H1 (cell line): ENCODE data around the gene CD300LF. TPM values are rescaled to one million over a fixed set of nuclear protein-coding genes. Genes with fewer than 3 reads are reported as not detected.

Experiments
- CTCF ChIA-PET: fragments of 300-600 bp; sonication (Branson Sonifier 250); formaldehyde crosslinking; loops from one replicate; lab custom pipeline; 2021; ENCODE audit not compliant: partially characterized antibody; lab: Charles Lee
- POLR2A ChIA-PET: fragments of 300-600 bp; sonication (Branson Sonifier 250); formaldehyde crosslinking; loops from one replicate; lab custom pipeline; 2021; ENCODE audit warnings: inconsistent platforms; ENCODE audit not compliant: partially characterized antibody; lab: Charles Lee
- DNase-seq, 2 experiments: peaks; one replicate each; pipeline versions ENCODE4 v3.0.0 to v3.0.0-alpha.2; 2010 to 2022; ENCODE audit warnings: low spot score in 2 of 2, low read depth in 1 of 2, mixed read lengths in 1 of 2
- FAIRE-seq: peaks from 2 replicates; lab custom pipeline; 2011; peaks lifted over from hg19 to GRCh38; lab: Jason Lieb, UNC
- H2AFZ ChIP-seq: 2 replicates; pipeline ENCODE4 v1.8.1; 2012; ENCODE audit warnings: low read length, inconsistent platforms
- H2AK5ac ChIP-seq: 2 replicates; pipeline ENCODE4 v1.6.1; 2013; ENCODE audit warnings: low read depth, low read length
- H2BK120ac ChIP-seq: replicated peaks from 2 replicates; pipeline ENCODE3; 2013; ENCODE audit warnings: low read depth, low read length, inconsistent platforms
- H2BK12ac ChIP-seq: 2 replicates; pipeline ENCODE4 v1.6.1; 2013; ENCODE audit warnings: low read depth, low read length
- H2BK15ac ChIP-seq: 2 replicates; pipeline ENCODE4 v1.6.1; 2013; ENCODE audit warnings: low read length
- H2BK20ac ChIP-seq: 2 replicates; pipeline ENCODE4 v1.6.1; 2013; ENCODE audit warnings: low read length
- H2BK5ac ChIP-seq: 2 replicates; pipeline ENCODE4 v1.6.1; 2013; ENCODE audit warnings: low read depth, low read length
- H3K14ac ChIP-seq: 2 replicates; pipeline ENCODE4 v1.6.1; 2013; ENCODE audit warnings: inconsistent platforms; ENCODE audit not compliant: insufficient read length
- H3K18ac ChIP-seq: 2 replicates; pipeline ENCODE4 v1.6.1; 2013; ENCODE audit warnings: low read length; ENCODE audit errors: extremely low read depth
- H3K23ac ChIP-seq: 2 replicates; pipeline ENCODE4 v1.6.1; 2013; ENCODE audit warnings: inconsistent platforms; ENCODE audit not compliant: insufficient read length
- H3K23me2 ChIP-seq: 2 replicates; pipeline ENCODE4 v1.6.1; 2013; ENCODE audit warnings: low read depth, low read length
- H3K27ac ChIP-seq: 2 replicates; pipeline ENCODE4 v1.6.1; 2011; ENCODE audit warnings: low read depth, low read length, inconsistent platforms
- H3K27me3 ChIP-seq, 4 experiments: replicated peaks in 1 of 4; 1 replicate in 1 of 4; 2 replicates in 3 of 4; pipeline versions ENCODE4 v1.6.1 to v1.8.1; 2011 to 2013; ENCODE audit warnings: low read length in 3 of 4, mild to moderate bottlenecking in 3 of 4, inconsistent platforms in 2 of 4, mixed read lengths in 2 of 4, moderate library complexity in 1 of 4; ENCODE audit not compliant: control insufficient read depth in 3 of 4, insufficient read depth in 3 of 4; ENCODE audit errors: extremely low read depth in 1 of 4
- H3K36me3 ChIP-seq, 4 experiments: 2 replicates each; pipeline versions ENCODE4 v1.6.1 to v1.8.1; 2011 to 2013; ENCODE audit warnings: mild to moderate bottlenecking in 4 of 4, low read length in 3 of 4, moderate library complexity in 2 of 4, control low read depth in 1 of 4, inconsistent platforms in 1 of 4; ENCODE audit not compliant: insufficient read depth in 4 of 4, control insufficient read depth in 2 of 4
- H3K4ac ChIP-seq: replicated peaks from 2 replicates; pipeline ENCODE3; 2013; ENCODE audit warnings: low read length, low read depth, mixed read lengths, inconsistent platforms; ENCODE audit not compliant: insufficient read length
- H3K4me1 ChIP-seq, 4 experiments: replicated peaks in 1 of 4; 1 replicate in 1 of 4; 2 replicates in 3 of 4; pipeline versions ENCODE4 v1.6.1 to v1.8.1; 2011 to 2013; ENCODE audit warnings: low read length in 3 of 4, inconsistent platforms in 2 of 4, mixed read lengths in 1 of 4; ENCODE audit not compliant: insufficient read depth in 4 of 4, control insufficient read depth in 3 of 4
- H3K4me2 ChIP-seq, 2 experiments: 2 replicates each; pipeline versions ENCODE4 v1.6.1 to v1.8.1; 2011 to 2013; ENCODE audit warnings: low read depth in 2 of 2, low read length in 2 of 2, control low read depth in 1 of 2, inconsistent platforms in 1 of 2, mild to moderate bottlenecking in 1 of 2; ENCODE audit not compliant: insufficient read depth in 1 of 2
- H3K4me3 ChIP-seq, 4 experiments: fragments of 200-600, 300-600 bp in 1 of 4; sonication (generic), shearing (Covaris generic), sonication (Bioruptor Twin) in 1 of 4; 2 replicates each; pipeline versions ENCODE4 v1.5.1 to v1.8.1; 2011 to 2016; ENCODE audit warnings: low read length in 4 of 4, low read depth in 3 of 4, control low read depth in 2 of 4, inconsistent platforms in 2 of 4, mild to moderate bottlenecking in 2 of 4, mixed read lengths in 1 of 4, moderate library complexity in 1 of 4; ENCODE audit not compliant: insufficient read depth in 2 of 4; ENCODE audit errors: extremely low read depth in 1 of 4
- H3K56ac ChIP-seq: replicated peaks from 2 replicates; pipeline ENCODE3; 2013; ENCODE audit warnings: low read depth, mild to moderate bottlenecking, mixed read lengths, low read length, inconsistent platforms; ENCODE audit not compliant: insufficient read length
- H3K79me1 ChIP-seq: 2 replicates; pipeline ENCODE4 v1.6.1; 2013; ENCODE audit warnings: low read depth, low read length, control low read depth
- H3K79me2 ChIP-seq, 2 experiments: 2 replicates each; pipeline versions ENCODE4 v1.6.1 to v1.8.1; 2012 to 2013; ENCODE audit warnings: low read length in 2 of 2, mild to moderate bottlenecking in 2 of 2, inconsistent platforms in 1 of 2; ENCODE audit not compliant: insufficient read depth in 2 of 2, control insufficient read depth in 1 of 2
- H3K9ac ChIP-seq, 4 experiments: replicated peaks in 1 of 4; 1 replicate in 1 of 4; 2 replicates in 3 of 4; pipeline versions ENCODE4 v1.6.1 to v1.8.1; 2011 to 2013; ENCODE audit warnings: low read depth in 3 of 4, low read length in 3 of 4, control low read depth in 2 of 4, mild to moderate bottlenecking in 2 of 4, moderate library complexity in 2 of 4, inconsistent platforms in 1 of 4; ENCODE audit errors: extremely low read depth in 1 of 4
- H3K9me3 ChIP-seq, 2 experiments: 2 replicates each; pipeline versions ENCODE4 v1.6.1 to v1.8.1; 2012 to 2013; ENCODE audit warnings: mild to moderate bottlenecking in 2 of 2, moderate library complexity in 2 of 2, control low read depth in 1 of 2, inconsistent platforms in 1 of 2, low read depth in 1 of 2, low read length in 1 of 2, mixed read lengths in 1 of 2; ENCODE audit not compliant: insufficient read depth in 2 of 2
- H4K20me1 ChIP-seq, 2 experiments: replicated peaks in 1 of 2; 2 replicates each; pipeline versions ENCODE3 to v1.8.1; 2011 to 2013; ENCODE audit warnings: inconsistent platforms in 2 of 2, low read length in 2 of 2, mild to moderate bottlenecking in 1 of 2; ENCODE audit not compliant: insufficient read depth in 2 of 2, control insufficient read depth in 1 of 2
- H4K5ac ChIP-seq: 2 replicates; pipeline ENCODE4 v1.6.1; 2013; ENCODE audit warnings: low read length, low read depth, mixed read lengths, inconsistent platforms; ENCODE audit not compliant: insufficient read length
- H4K8ac ChIP-seq: 2 replicates; pipeline ENCODE4 v1.8.0; 2013; ENCODE audit warnings: mild to moderate bottlenecking, moderate library complexity, low read length, inconsistent platforms; ENCODE audit not compliant: insufficient read depth; ENCODE audit errors: extremely low read depth
- H4K91ac ChIP-seq: replicated peaks from 2 replicates; pipeline ENCODE3; 2013; ENCODE audit warnings: low read length, mixed read lengths, inconsistent platforms; ENCODE audit not compliant: insufficient read length
- BACH1 ChIP-seq: IDR thresholded peaks from 2 replicates; pipeline ENCODE4 v1.6.1; 2012; ENCODE audit warnings: low read length, improper control_type of control experiment
- CBX5 ChIP-seq: fragments of 300-800, 300-1000 bp; sonication (generic); IDR thresholded peaks from 2 replicates; pipeline ENCODE4 v1.7.1; 2016; ENCODE audit warnings: antibody characterized with exemption, low read length, low read depth
- CHD1 ChIP-seq: IDR thresholded peaks from 2 replicates; pipeline ENCODE4 v1.6.1; 2012; ENCODE audit warnings: low read depth, low read length, improper control_type of control experiment
- EGR1 ChIP-seq: IDR thresholded peaks from 2 replicates; pipeline ENCODE4 v1.6.1; 2011; ENCODE audit warnings: low read depth, low read length, borderline replicate concordance
- EZH2 ChIP-seq: fragments of 200-600 bp; sonication (generic); IDR thresholded peaks from 2 replicates; pipeline ENCODE4 v1.7.1; 2012; ENCODE audit warnings: low read depth, mild to moderate bottlenecking, moderate library complexity, low read length, inconsistent platforms; ENCODE audit not compliant: severe bottlenecking
- KDM4A ChIP-seq: IDR thresholded peaks from one replicate; pipeline ENCODE4 v1.7.1; 2012; ENCODE audit warnings: low read depth, mild to moderate bottlenecking, moderate library complexity, low read length, inconsistent platforms; ENCODE audit not compliant: severe bottlenecking
- KDM5A ChIP-seq: fragments of 200-600 bp; IDR thresholded peaks from 2 replicates; pipeline ENCODE4 v1.7.1; 2012; ENCODE audit warnings: mild to moderate bottlenecking, low read length, inconsistent platforms, mixed read lengths
- NANOG ChIP-seq: IDR thresholded peaks from 2 replicates; pipeline ENCODE4 v1.6.1; 2011; ENCODE audit warnings: low read length, low read depth, mild to moderate bottlenecking, inconsistent platforms; ENCODE audit not compliant: insufficient read depth, poor library complexity, severe bottlenecking
- POU5F1 ChIP-seq: IDR thresholded peaks from 2 replicates; pipeline ENCODE4 v1.6.1; 2011; ENCODE audit warnings: low read depth, mild to moderate bottlenecking, low read length, moderate library complexity
- RBBP5 ChIP-seq: IDR thresholded peaks from 2 replicates; pipeline ENCODE4 v1.7.1; 2012; ENCODE audit warnings: low read depth, mild to moderate bottlenecking, inconsistent platforms, low read length, moderate library complexity, borderline replicate concordance
- SIN3A ChIP-seq, 2 experiments: IDR thresholded peaks in 1 of 2; conservative IDR thresholded peaks in 1 of 2; 2 replicates each; pipeline ENCODE4 v1.6.1; 2011 to 2012; ENCODE audit warnings: low read length in 2 of 2, improper control_type of control experiment in 1 of 2, low read depth in 1 of 2, mild to moderate bottlenecking in 1 of 2
- SP2 ChIP-seq: IDR thresholded peaks from 2 replicates; pipeline ENCODE4 v1.6.1; 2012; ENCODE audit warnings: mild to moderate bottlenecking, low read length, inconsistent platforms
- TAF7 ChIP-seq: optimal IDR thresholded peaks from 2 replicates; pipeline ENCODE3; 2011; ENCODE audit warnings: low read depth, mild to moderate bottlenecking, inconsistent platforms, low read length, moderate library complexity, borderline replicate concordance
- YY1 ChIP-seq: IDR thresholded peaks from 2 replicates; pipeline ENCODE4 v1.6.1; 2011; ENCODE audit warnings: low read depth, mild to moderate bottlenecking, low read length
- ZNF274 ChIP-seq: IDR thresholded peaks from 2 replicates; pipeline ENCODE4 v1.7.0; 2012; ENCODE audit warnings: low read length, borderline replicate concordance; ENCODE audit errors: extremely low read depth
- WGBS, 2 experiments: shearing (Covaris generic) in 1 of 2; methylation state at CpG; one replicate each; pipeline versions ENCODE4 v1.1.6 to v1.1.7; 2013 to 2015; ENCODE audit warnings: low lambda C conversion rate in 2 of 2, mixed read lengths in 2 of 2, inconsistent platforms in 1 of 2, low coverage in 1 of 2, missing lambda C conversion rate in 1 of 2; ENCODE audit not compliant: insufficient replicate concordance in 2 of 2, insufficient coverage in 1 of 2, insufficient read length in 1 of 2; ENCODE audit errors: extremely low coverage in 1 of 2, missing lambda C conversion rate in 1 of 2; 5-methylcytosine and 5-hydroxymethylcytosine counted together
- polyA plus RNA-seq, 7 experiments: library from polyadenylated mRNA; depleted of rRNA in 3 of 7; stranded (reverse) in 5 of 7; unstranded in 2 of 7; fragments of >200 nt in 5 of 7; fragments of 200-250 nt in 2 of 7; gene quantifications; 1 replicate in 5 of 7; 2 replicates in 1 of 7; 4 replicates in 1 of 7; pipeline versions ENCODE4 v1.2.1 to v1.2.3, GENCODE V29; 2011 to 2013; ENCODE audit warnings: missing spikeins in 2 of 7, mixed read lengths in 2 of 7
- total RNA-seq: library from RNA; stranded (reverse); fragmentation: NEBNext Ultra II Directional; extraction: Animal tissue kit (Norgen Biotek cat#: 25700); gene quantifications from 2 replicates; pipeline ENCODE4 v1.2.1, GENCODE V29; 2021

The CD300LF gene
- total and polyA plus RNA-seq, 2 of the 8 experiments (the other 6 are each of a cell fraction or from before 2014, with no cell fraction given) = not detected

- no peak overlapping the region for H4K8ac ChIP-seq
- no peaks in the 10 kb centered on the region for H3K27me3 ChIP-seq
- no peak overlapping the region for H2AFZ ChIP-seq
- FAIRE-seq = no peak
- no peak overlapping the region for H2BK5ac ChIP-seq
- H3K56ac ChIP-seq = no peak overlapping the region
- no peak for DNase-seq
- H3K36me3 ChIP-seq = no peaks in the 10 kb centered on the region
- H3K4me2 ChIP-seq = no peak overlapping the region
- H3K23me2 ChIP-seq = no peaks in the 10 kb centered on the region
- H3K9me3 ChIP-seq = no peaks in the 10 kb centered on the region
- no peak overlapping the region for H2BK12ac ChIP-seq
- no peak overlapping the region for H4K91ac ChIP-seq
- H3K9ac ChIP-seq = no peak overlapping the region
- H2AK5ac ChIP-seq = no peak overlapping the region
- no peaks in the 10 kb centered on the region for H3K4me1 ChIP-seq
- 86% methylated on average over 9 of the region's 9 CpGs; no CpG with 5 or more reads in 1 of the 2 experiments for WGBS, 2 experiments
- ChIA-PET CTCF (interaction anchor here (1.2 kb wide), 1 partner anchor 48 kb away, joined by 3 read pairs; no protein-coding TSS in a partner anchor), POLR2A (no interaction called here)
- no peak overlapping the region for H4K5ac ChIP-seq
- H3K4ac ChIP-seq = no peak overlapping the region
- H4K20me1 ChIP-seq = peaks cover 0 to 2% of the 10 kb centered on the region in 2 experiments
- H3K79me2 ChIP-seq = no peaks in the 10 kb centered on the region
- no peak overlapping the region for H3K4me3 ChIP-seq
- H2BK20ac ChIP-seq = no peak overlapping the region
- H3K23ac ChIP-seq = no peak overlapping the region
- no peak overlapping the region for H3K18ac ChIP-seq
- H3K79me1 ChIP-seq = no peaks in the 10 kb centered on the region
- no peak overlapping the region for H2BK120ac ChIP-seq
- H3K27ac ChIP-seq = no peak overlapping the region
- no peak overlapping the region for H2BK15ac ChIP-seq
- no peak overlapping the region for H3K14ac ChIP-seq
- TF ChIP-seq BACH1 = no peak
- TF ChIP-seq NANOG = no peak
- no peak for TF ChIP-seq EGR1
- no peak for TF ChIP-seq KDM4A
- no peak for TF ChIP-seq RBBP5
- no peak for TF ChIP-seq ZNF274
- no peak for TF ChIP-seq SIN3A (conservative IDR thresholded peaks at IDR 0.05 in 1 of 2, IDR thresholded peaks at IDR 0.05 in 1 of 2; ENCODE audit: low read depth in 1 of 2, low read length in 2 of 2)
- TF ChIP-seq TAF7 = no peak
- TF ChIP-seq EZH2 = no peak
- TF ChIP-seq CBX5 = no peak
- TF ChIP-seq POU5F1 = no peak
- no peak for TF ChIP-seq KDM5A
- no peak for TF ChIP-seq YY1
- TF ChIP-seq CHD1 = no peak
- no peak for TF ChIP-seq SP2
These were observed 13.5 kb downstream of the CD300LF start for GRCh38 chr17:74699236-74699635.
